HTERT RPE-1 (cell line): ENCODE measurements around the gene TRIM60.
"Not testable (repeated sequence)": the region's sequence is repeated elsewhere in the genome, so short reads cannot be mapped to it uniquely, and the experiment has no call there.

ENCODE experiments used
- in situ Hi-C: fragments of 300-500 bp; cut with MboI; formaldehyde crosslinking; loops from 4 replicates; pipeline ENCODE4 v1.14.3; 2020; ENCODE audit warnings: low sequenced_read_pairs

The TRIM60 gene

GRCh38 chr4:165031436-165032211 lies at the start of gene TRIM60:
Gene TRIM60, plus strand, starts transcription at chr4:165031999. Its CDS starts 8,074 bp downstream, at chr4:165040073.
- in situ Hi-C loops, result no loop called here

DNA sequence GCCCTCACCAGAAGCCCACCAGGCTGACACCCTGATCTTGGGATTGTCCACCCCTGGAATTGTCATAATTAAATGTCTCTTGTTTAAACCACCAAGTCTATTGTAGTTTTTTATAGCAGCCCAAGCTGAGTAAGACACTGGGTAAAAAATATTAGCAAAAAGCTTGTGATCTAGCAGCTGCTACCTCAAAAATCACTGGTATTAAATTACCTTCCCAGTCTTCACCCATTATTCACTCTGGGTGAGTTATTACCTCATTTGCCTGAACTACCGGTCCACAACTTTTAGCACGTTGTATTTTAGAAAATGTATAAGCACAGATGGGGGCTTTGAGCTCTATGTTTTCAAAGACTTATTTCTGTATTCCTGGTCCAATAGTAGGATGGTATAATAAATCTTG lies 42.3 kb upstream of the TRIM60 start:
- in situ Hi-C loops, result no loop called here

- in situ Hi-C loops, result not testable (repeated sequence)
Observed at GRCh38 chr4:164990786-164991185, 41.0 kb upstream of the TRIM60 start.

DNA sequence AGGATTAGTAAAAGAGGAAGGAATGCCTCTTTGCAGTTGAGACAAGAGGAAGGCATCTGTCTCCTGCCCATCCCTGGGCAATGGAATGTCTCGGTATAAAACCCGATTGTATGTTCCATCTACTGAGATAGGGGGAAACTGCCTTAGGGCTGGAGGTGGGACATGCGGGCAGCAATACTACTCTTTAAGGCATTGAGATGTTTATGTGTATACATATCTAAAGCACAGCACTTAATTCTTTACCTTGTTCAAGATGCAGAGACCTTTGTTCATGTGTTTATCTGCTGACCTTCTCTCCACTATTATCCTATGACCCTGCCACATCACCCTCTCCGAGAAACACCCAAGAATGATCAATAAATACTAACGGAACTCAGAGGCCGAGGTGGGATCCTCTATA lies 35.7 kb upstream of the TRIM60 start:
- in situ Hi-C loops, result not testable (repeated sequence)

DNA sequence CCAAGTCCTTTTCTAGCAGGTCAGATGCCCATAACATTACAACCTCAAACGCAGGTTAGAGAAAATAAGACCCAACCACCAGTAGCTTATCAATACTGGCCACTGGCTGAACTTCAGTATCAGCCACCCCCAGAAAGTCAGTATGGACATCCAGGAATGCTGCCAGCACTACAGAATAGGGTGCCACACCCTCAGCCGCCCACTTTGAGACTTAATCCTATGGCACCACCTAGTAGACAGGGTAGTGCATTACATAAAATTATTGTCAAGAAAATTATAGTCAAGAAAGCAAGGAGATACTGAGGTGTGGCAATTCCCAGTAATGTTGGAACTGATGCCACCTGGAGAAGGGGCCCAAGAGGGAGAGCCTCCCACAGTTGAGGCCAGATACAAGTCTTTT lies 34.5 kb upstream of the TRIM60 start:
- in situ Hi-C loops, result no loop called here

- in situ Hi-C loops, result no loop called here
Observed at GRCh38 chr4:164997941-164998340, 33.9 kb upstream of the TRIM60 start.

DNA sequence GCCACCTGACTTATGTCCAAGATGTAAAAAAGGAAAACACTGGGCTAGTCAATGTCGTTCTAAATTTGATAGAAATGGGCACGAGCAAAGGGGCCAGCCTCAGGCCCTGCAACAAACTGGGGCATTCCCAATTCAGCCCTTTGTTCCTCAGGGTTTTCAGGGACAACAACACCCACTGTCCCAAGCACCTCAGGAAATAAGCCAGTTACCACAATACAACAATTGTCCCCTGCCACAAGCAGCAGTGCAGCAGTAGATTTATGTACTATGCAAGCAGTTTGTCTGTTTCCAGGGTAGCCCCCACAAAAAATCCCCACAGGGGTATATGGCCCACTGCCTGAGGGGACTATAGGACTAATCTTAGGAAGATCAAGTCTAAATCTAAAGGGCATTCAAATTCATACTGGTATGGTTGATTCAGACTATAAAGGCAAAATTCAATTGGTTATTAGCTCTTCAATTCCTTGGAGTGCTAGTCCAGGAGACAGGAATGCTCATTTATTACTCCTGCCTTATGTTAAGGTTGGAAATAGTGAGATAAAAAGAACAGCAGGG lies 33.2 kb upstream of the TRIM60 start:
- in situ Hi-C loops, result not testable (repeated sequence)

DNA sequence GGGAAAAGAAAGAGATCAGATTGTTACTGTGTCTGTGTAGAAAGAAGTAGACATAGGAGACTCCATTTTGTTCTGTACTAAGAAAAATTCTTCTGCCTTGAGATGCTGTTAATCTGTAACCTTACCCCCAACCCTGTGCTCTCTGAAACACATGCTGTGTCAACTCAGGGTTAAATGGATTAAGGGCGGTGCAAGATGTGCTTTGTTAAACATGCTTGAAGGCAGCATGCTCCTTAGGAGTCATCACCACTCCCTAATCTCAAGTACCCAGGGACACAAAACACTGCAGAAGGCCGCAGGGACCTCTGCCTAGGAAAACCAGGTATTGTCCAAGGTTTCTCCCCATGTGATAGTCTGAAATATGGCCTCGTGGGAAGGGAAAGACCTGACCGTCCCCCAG lies 29.8 kb upstream of the TRIM60 start:
- in situ Hi-C loops, result not testable (repeated sequence)

GRCh38 chr4:165005352-165005925 lies 26.4 kb upstream of the TRIM60 start:
- in situ Hi-C loops, result no loop called here

- in situ Hi-C loops, result no loop called here
Observed at GRCh38 chr4:165006456-165006855, 25.3 kb upstream of the TRIM60 start.

DNA sequence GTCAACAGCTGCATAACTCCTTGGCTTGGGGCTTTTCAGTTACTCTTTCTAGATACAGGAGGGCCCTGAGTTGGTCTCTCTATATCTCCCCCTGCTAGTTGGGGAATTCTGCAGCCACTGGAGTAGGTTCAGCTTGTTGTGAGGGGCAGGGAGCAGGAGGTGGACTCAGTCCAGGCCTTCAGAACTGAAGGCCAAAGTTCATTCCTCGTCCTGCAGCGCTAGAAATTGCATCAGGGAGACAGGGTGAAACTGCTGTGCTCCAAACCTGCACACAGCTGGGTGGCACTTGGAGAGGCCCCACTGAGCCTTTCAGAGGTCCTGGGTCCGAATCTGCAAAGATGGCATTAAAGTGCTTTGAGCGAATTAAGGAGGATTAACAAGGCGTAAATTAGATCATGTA lies 24.9 kb upstream of the TRIM60 start:
- in situ Hi-C loops, result no loop called here

- in situ Hi-C loops, result no loop called here
Observed at GRCh38 chr4:165009493-165010227, 22.1 kb upstream of the TRIM60 start.

GRCh38 chr4:165010487-165010886 lies 21.3 kb upstream of the TRIM60 start:
- in situ Hi-C loops, result no loop called here

GRCh38 chr4:165010991-165011390 lies 20.8 kb upstream of the TRIM60 start:
- in situ Hi-C loops, result no loop called here

GRCh38 chr4:165011403-165011802 lies 20.4 kb upstream of the TRIM60 start:
- in situ Hi-C loops, result no loop called here

DNA sequence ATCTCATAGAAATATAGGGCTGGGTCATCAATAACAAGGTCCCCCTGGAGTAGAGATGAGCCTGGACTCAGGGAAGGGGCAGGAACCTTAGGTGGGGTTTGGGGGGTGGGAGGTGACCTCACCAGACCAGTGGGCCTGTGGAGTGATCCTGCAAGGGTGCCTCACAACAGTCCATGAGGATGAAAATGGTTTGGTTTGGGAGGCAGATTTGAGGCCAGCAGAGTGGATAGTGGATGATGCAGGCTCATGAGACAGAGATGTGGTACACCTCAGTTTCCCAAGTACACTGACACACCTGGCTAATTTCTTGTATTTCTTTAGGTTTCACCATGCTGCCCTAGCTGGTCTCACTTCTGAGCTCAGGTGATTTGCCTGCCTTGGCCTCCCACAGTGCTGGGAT lies 18.1 kb upstream of the TRIM60 start:
- in situ Hi-C loops, result no loop called here

GRCh38 chr4:165016971-165017370 lies 14.8 kb upstream of the TRIM60 start:
- in situ Hi-C loops, result no loop called here

GRCh38 chr4:165019995-165020394 lies 11.8 kb upstream of the TRIM60 start:
- in situ Hi-C loops, result not testable (repeated sequence)

DNA sequence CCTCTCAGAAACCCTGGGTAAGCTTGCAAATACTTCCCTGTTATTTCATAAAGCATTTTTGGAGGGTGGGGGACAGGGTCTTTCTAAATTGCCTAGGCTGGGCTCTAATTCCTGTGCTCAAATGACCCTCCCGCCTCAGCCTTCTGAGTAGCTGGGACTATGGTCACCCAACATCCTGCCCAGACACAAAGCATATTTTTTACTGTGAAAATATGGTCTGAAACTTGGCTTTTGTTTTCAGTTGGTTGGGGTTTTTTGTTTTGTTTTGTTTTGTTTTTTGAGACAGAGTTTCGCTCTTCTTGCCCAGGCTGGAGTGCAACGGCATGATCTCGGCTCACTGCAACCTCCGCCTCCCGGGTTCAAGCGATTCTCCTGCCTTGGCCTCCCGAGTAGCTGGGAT lies 6.0 kb upstream of the TRIM60 start:
- in situ Hi-C loops, result not testable (repeated sequence)

- in situ Hi-C loops, result no loop called here
Observed at GRCh38 chr4:165027762-165028402, 3.9 kb upstream of the TRIM60 start.

GRCh38 chr4:165048170-165048569 lies 16.4 kb downstream of the TRIM60 start:
- in situ Hi-C loops, result no loop called here
